ENCODE results near the gene PSME4. TPM values are rescaled to one million over a fixed set of nuclear protein-coding genes. Genes with fewer than 3 reads are reported as not detected.

Gene PSME4
- total RNA-seq, 1 experiment from 2014 or later: 63.2 TPM

DNA sequence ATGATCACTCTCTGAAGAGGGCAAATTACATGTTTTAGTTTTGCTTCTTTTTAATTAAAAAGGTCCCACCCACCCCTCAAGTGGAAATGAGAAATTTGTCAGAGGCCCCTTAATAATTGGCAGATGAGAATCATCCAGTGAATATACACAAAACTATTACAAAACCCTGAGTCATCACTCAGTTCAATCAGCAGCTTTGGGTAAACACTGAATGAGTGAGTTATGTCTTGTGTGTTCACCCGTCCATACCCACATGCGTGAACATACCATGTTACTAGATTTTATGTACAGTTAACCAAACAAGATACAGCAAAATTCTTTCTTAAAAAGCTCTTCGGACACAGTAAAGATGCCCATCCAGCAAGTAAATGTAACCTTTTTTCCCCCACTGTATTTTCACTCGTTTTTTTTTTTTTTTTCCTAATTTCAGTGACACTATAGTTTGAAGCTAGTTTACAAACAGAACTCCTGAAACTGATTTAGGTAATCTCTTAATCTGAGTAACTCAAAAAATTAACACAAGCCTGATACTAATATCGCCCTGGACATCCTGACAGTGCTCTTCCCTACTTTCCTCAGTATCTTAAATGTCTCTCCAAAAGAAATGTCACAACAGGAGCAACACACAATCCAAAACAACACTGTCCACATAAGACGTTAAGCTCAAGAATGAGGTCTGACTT is 1.4 kb downstream of the PSME4 start:
- intact Hi-C loops (cut with micrococcal nuclease; ENCODE audit: unreplicated experiment) (no loop called here), in situ Hi-C loops (cut with HindIII; ENCODE audit: low pct_unique_long_range_greater_than_20kb, low sequenced_read_pairs) (no loop called here)
- Histone ChIP-seq H3K9me3 (ENCODE audit: control insufficient read depth, insufficient read depth, low read depth, low read length) (no peaks in the 10 kb centered on the region), H3K27me3 (ENCODE audit: control insufficient read depth, insufficient read depth, low read length) (no peaks in the 10 kb centered on the region), H3K36me3 (ENCODE audit: control insufficient read depth, insufficient read depth, low read length) (no peaks in the 10 kb centered on the region; the same call in 1 of the 2 replicates), H3K4me3 (ENCODE audit: low read depth in 2 of 2, low read length in 2 of 2) (peak overlapping the region; percentile 91 to 100), H3K4me1 (ENCODE audit: control insufficient read depth, insufficient read depth, low read length) (peaks cover 8% of the 10 kb centered on the region), H3K27ac (ENCODE audit: low read length) (peak overlapping the region; percentile 82)
- ATAC-seq (0 out of 2 replicates have a peak, but pooled peaks have one; percentile 2), DNase-seq (ENCODE audit: low read depth, low spot score) (peak; percentile 70)
- CTCF ChIA-PET: no interaction called here
- POLR2A ChIA-PET: interaction anchor here (0.6 to 1.0 kb wide), 4 partner anchors 10 to 988 kb away, joined by 4 to 8 read pairs (median 5); no protein-coding TSS in a partner anchor
- TSS peak; percentile 89 for BruUV-seq (replicated peaks)
- TF ChIP-seq TCF7L2 (IDR thresholded peaks at IDR 0.05; ENCODE audit: low read depth, low read length) (no peak), CTCF (IDR thresholded peaks at IDR 0.05) (no peak), POLR2AphosphoS5 (IDR thresholded peaks at IDR 0.05; ENCODE audit: low read depth, low read length) (no peak)

- no peak for ATAC-seq
- intact Hi-C loops (cut with micrococcal nuclease; ENCODE audit: unreplicated experiment): no loop called here
These were observed 5.7 kb downstream of the PSME4 start for GRCh38 chr2:53964987-53965687.

More at GRCh38 chr2:53964987-53965687, 5.7 kb downstream of the PSME4 start:
- peaks cover 5% of the 10 kb centered on the region for H3K4me1 ChIP-seq (ENCODE audit: control insufficient read depth, insufficient read depth, low read length)
- no peak overlapping the region for H3K4me3 ChIP-seq (ENCODE audit: low read depth in 2 of 2, low read length in 2 of 2)
- BruUV-seq (replicated peaks): no TSS peak
- ChIA-PET CTCF (no interaction called here), POLR2A (no interaction called here)
- in situ Hi-C loops (cut with HindIII; ENCODE audit: low pct_unique_long_range_greater_than_20kb, low sequenced_read_pairs): no loop called here
- no peaks in the 10 kb centered on the region for H3K9me3 ChIP-seq (ENCODE audit: control insufficient read depth, insufficient read depth, low read depth, low read length)
- no peaks in the 10 kb centered on the region; the same call in 1 of the 2 replicates for H3K36me3 ChIP-seq (ENCODE audit: control insufficient read depth, insufficient read depth, low read length)
- DNase-seq (ENCODE audit: low read depth, low spot score): no peak
- TF ChIP-seq CTCF (IDR thresholded peaks at IDR 0.05) (no peak), SIN3A (IDR thresholded peaks at IDR 0.05; ENCODE audit: borderline replicate concordance, insufficient read depth, low read depth, low read length) (no peak), TCF7L2 (IDR thresholded peaks at IDR 0.05; ENCODE audit: low read depth, low read length) (no peak), POLR2AphosphoS5 (IDR thresholded peaks at IDR 0.05; ENCODE audit: low read depth, low read length) (no peak), REST (IDR thresholded peaks at IDR 0.05; ENCODE audit: insufficient read depth in 1 of 2, low read depth in 2 of 2, low read length in 1 of 2) (no peak)
- H3K27me3 ChIP-seq (ENCODE audit: control insufficient read depth, insufficient read depth, low read length): no peaks in the 10 kb centered on the region
- H3K27ac ChIP-seq (ENCODE audit: low read length): no peak overlapping the region
